Uterus (tissue), 2 donors: ENCODE measurements around the gene ITIH5.

Experiments
- CTCF ChIP-seq, 4 experiments: fragments of 200-600 bp in 2 of 4; fragments of 450-650 bp in 2 of 4; sonication (generic) in 2 of 4; IDR thresholded peaks; one replicate each; pipeline ENCODE4 v1.5.1; 2016 to 2019; ENCODE audit warnings: antibody characterized with exemption in 4 of 4, mild to moderate bottlenecking in 2 of 4, moderate library complexity in 1 of 4
- POLR2A ChIP-seq, 2 donors: fragments of 450-650 bp; IDR thresholded peaks; one replicate each; pipeline ENCODE4 v1.6.1; 2016; ENCODE audit warnings: antibody characterized with exemption in 2 of 2, mild to moderate bottlenecking in 1 of 2, moderate library complexity in 1 of 2

DNA sequence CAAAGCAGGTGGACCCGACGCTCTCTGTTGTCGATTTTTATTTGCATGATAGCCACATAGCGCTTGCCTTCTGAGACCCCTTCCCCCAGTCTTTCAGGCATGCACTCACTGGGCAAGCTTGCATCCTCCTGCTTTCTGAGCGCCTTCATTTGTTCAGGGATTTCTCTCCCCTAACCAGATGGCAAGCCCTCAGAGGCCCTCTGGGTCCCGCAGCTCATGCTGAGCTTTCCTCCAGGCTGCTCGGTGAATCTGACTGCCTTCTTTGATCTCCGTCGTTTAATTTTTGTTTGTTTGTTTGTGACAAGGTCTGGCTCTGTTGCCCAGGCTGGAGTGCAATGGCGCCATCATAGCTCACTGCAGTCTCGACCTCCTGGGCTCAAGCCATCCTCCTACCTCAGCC lies 58.8 kb downstream of the ITIH5 start:
- no peak for TF ChIP-seq POLR2A (IDR thresholded peaks at IDR 0.05)
- TF ChIP-seq CTCF (IDR thresholded peaks at IDR 0.05), result no peak
